Measurements from ENCODE around the gene N4BP2L1.

DNA sequence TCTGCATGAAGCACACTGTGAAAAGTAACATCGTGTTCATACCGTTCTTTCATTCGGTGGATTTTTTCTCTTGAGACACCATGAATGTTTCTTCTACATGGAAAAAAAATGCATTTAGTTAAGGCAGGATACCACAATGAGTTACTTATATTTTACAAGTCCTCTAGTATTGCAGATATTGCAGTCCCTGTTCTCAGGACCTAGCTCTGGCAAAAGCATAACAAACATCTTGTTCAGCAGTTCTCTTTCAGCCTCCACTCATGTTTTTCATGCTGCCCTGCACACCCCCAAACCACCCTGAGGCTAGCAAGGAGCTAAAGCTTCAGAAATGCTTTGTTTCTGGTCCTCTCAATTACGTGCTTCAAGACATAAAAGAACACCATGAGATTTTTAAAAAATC is 24.8 kb downstream of the N4BP2L1 start:
- no peak for TF ChIP-seq SRF (IDR thresholded peaks at IDR 0.05; ENCODE audit: low read depth, low read length)
- no peak for TF ChIP-seq CHD2 (IDR thresholded peaks at IDR 0.05; ENCODE audit: low read length)
- TF ChIP-seq, protein P1, sequence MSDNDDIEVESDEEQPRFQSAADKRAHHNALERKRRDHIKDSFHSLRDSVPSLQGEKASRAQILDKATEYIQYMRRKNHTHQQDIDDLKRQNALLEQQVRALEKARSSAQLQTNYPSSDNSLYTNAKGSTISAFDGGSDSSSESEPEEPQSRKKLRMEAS (IDR thresholded peaks at IDR 0.05), result no peak
- no peak for TF ChIP-seq POLR2A (IDR thresholded peaks at IDR 0.05; ENCODE audit: control extremely low read depth in 1 of 2, low read depth in 2 of 2, low read length in 2 of 2)
- no peak for TF ChIP-seq EZH2 (IDR thresholded peaks at IDR 0.05; ENCODE audit: low read depth, low read length, severe bottlenecking)

Data from H1 (cell line).